ENCODE measurements around the gene NABP2.

- TF ChIP-seq, protein P1, sequence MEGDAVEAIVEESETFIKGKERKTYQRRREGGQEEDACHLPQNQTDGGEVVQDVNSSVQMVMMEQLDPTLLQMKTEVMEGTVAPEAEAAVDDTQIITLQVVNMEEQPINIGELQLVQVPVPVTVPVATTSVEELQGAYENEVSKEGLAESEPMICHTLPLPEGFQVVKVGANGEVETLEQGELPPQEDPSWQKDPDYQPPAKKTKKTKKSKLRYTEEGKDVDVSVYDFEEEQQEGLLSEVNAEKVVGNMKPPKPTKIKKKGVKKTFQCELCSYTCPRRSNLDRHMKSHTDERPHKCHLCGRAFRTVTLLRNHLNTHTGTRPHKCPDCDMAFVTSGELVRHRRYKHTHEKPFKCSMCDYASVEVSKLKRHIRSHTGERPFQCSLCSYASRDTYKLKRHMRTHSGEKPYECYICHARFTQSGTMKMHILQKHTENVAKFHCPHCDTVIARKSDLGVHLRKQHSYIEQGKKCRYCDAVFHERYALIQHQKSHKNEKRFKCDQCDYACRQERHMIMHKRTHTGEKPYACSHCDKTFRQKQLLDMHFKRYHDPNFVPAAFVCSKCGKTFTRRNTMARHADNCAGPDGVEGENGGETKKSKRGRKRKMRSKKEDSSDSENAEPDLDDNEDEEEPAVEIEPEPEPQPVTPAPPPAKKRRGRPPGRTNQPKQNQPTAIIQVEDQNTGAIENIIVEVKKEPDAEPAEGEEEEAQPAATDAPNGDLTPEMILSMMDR (IDR thresholded peaks at IDR 0.05): peak in 2 of 6 experiments; percentile 9 to 20
- TF ChIP-seq POLR2A (IDR thresholded peaks at IDR 0.05): peak in 3 of 4 donors; percentile 94 to 98 (median 98)
Observed at GRCh38 chr12:56221757-56222530, 2.2 kb upstream of the NABP2 start, which contains the start of gene RNF41.

All from esophagus squamous epithelium (tissue), 4 donors.